NCI-H128 (cell line): ENCODE measurements around the gene FRMD4A.
A peak's percentile ranks its signal among the peaks of the same experiment; 100 is the strongest.

Source experiments
- DNase-seq: peaks from one replicate; lab custom pipeline; 2025; ENCODE audit not compliant: unreplicated experiment; lab: John Stamatoyannopoulos, UW

Gene FRMD4A

DNA sequence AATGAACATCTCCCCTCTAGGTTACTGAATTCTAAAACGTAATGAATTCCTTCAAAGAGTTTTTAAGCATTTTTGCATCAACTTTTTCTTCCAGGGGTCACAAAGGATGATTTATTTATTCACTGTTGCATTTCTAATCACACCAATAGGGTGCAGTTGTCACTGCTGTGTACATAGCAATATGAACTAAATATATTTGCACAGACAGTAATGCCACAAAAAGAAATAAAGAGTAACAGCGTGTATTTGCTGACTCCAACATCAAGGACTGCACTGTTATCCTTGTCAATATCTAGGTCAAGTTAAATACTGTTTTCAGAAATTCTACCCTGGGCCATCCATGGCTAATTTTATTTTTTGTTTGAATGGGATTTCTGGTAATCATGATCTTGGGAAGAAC, 138.0 kb downstream of the FRMD4A start:
- no peak for DNase-seq

- DNase-seq = no peak
Observed at GRCh38 chr10:14191871-14192270, 138.9 kb downstream of the FRMD4A start.

DNA sequence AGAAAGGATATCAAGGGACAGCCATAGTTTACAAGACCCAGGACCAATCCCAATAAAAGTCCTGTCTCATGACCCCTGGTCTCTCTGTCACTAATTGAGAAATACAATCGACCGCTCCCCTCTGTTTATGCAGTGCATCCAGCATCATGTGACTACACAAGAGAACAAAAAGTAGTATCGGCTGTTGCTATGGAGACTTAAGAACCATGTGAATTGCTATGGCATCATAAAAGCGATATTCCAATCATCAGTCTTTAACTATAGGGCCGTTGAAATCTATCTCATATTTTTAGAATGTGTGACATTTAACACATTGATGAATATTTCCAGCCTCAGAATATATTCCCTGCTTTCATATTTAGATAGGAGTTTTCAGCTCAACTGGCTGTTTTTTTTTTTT, 139.3 kb downstream of the FRMD4A start:
- DNase-seq = no peak

- no peak for DNase-seq
Observed at GRCh38 chr10:14190702-14191101, 140.0 kb downstream of the FRMD4A start.

- DNase-seq = no peak
Observed at GRCh38 chr10:14186245-14186644, 144.5 kb downstream of the FRMD4A start.

- no peak for DNase-seq
Observed at GRCh38 chr10:14185316-14186045, 145.2 kb downstream of the FRMD4A start.

DNA sequence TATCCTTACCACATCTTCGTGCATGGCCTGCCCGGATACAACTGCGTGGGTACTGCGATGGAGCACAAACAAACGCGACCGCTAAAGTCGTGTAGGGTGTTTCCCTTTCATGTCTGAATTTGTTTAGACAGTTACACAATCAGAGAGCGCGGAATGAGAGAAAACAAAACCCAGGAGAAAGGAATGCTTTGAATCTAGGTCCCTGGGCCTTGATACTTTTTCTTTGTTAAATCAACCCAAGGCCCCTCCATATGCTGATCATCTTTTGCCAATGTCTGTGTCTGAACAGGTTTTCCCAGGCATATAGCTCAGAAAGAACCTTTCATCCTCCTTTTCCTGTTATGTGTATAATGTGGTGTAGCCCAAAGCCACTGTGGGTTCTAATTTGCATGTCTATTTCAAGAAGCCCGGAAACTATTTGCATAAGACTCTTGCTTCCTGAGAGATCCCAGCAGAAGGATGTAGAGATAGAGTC, 145.8 kb downstream of the FRMD4A start:
- no peak for DNase-seq

GRCh38 chr10:14182781-14183180, 147.9 kb downstream of the FRMD4A start:
- no peak for DNase-seq

DNA sequence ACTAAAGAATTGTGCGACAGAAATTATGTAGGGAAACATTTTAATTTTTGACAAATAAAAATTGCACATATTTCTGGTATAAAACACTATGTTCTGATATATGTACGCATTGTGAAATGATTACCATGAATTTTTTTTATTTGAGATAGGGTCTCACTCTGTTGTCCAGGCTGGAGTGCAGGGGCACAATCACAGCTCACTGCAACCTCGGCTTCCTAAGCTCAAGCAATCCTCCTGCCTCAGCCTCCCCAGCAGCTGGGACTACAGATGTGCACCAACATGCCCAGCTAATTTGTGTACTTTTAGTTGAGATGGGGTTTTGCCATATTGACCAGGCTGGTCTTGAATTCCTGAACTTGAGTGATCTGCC, 149.2 kb downstream of the FRMD4A start:
- no peak for DNase-seq

DNA sequence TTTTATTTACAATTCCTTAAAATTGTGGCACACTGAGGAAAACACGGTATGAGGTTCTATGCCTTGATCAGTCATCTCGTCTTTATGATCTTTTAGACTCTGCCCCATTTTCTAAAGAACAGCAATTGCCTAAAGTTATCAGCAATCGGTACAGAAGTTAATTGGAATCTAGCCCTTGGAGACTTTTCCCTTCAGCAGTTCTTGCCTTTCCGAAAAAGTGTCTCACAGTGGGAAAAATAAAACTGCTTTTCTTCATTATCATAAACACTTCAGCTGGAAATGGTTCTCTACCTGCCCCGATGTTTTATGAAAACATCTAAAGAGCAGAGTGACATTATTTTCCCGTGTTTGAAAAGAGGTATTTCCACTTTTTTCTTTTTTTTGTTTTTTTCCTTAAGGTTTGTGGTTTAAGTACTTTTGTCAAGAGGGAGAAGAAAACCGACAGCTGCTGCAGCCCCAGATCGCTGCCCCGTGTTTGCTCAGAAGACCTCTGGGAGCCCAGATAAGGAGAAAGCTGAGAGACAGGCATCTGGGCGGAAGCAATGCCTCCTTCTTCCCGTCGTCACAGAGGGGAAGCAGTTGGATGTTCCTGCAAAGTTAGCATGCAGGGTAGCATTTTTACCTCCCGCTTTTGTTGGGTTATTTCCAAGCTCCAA, 149.7 kb downstream of the FRMD4A start:
- DNase-seq = no peak

DNA sequence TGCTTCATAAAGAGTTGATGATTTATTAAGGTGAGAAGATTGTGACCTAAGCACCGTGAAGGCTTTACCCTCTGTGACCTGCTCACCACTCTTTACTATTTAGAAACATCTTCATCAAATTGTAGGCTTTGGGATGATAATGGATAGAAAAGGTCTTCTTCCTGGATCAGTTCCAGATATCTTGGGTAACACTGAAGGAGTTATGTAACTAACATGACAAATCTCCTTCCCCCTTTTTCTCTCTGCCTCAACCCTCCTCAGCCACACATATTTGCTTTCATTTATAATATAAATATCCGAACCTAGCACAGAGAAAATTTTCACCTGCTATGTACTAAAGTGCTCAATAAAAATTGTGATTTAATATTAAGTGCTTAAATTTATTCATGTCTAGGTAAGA, 151.5 kb downstream of the FRMD4A start:
- no peak for DNase-seq

GRCh38 chr10:14173706-14174594, 156.8 kb downstream of the FRMD4A start:
- no peak for DNase-seq

GRCh38 chr10:14173391-14173705, 157.4 kb downstream of the FRMD4A start:
- DNase-seq = peak; percentile 4

DNA sequence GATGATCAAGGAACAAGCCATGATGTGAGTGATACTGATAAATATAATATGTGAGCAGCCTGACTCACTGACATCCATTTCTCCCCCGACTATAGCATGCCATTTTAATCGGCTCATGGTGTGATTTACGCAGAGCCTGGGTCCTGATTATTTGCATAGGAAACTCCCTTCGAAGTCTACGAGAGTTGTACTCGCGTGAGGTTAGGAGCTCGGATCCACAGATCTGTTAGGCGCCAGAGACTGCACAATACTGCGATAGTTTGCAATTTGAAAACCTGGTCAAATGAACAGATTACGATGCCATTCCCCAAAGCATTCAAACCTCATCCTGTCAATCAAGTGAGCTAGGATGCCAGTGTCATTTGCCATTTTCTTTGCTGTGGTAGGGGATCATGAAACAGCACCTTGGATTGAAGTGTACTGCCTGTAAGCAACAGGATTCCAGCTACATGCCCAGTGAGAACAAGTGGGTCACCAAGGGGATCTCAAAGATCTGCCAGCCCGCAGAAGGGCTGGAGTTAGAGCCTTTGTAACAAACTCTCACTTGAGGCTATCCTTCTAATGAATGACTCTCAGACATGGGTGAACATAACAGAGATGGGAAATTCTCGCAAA, 158.3 kb downstream of the FRMD4A start:
- no peak for DNase-seq

DNA sequence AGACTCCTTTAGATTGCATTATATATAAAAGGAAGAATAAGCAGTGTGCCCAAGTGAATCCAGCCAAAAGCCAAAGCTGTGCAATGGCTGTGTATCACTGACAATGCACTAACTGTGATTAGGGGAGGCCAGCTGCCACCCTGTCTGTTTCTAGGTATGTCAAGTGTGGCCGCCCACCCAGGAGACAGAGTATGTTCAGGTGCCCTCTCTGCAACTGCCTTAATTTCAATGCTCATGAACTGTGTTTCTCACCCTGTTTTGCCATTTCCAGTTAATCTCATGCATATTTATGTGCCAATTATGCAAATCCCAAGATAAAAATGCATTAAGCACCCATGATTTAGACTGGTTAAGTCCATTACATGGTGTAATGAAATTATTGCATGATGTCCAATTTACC, 159.4 kb downstream of the FRMD4A start:
- DNase-seq = no peak

DNA sequence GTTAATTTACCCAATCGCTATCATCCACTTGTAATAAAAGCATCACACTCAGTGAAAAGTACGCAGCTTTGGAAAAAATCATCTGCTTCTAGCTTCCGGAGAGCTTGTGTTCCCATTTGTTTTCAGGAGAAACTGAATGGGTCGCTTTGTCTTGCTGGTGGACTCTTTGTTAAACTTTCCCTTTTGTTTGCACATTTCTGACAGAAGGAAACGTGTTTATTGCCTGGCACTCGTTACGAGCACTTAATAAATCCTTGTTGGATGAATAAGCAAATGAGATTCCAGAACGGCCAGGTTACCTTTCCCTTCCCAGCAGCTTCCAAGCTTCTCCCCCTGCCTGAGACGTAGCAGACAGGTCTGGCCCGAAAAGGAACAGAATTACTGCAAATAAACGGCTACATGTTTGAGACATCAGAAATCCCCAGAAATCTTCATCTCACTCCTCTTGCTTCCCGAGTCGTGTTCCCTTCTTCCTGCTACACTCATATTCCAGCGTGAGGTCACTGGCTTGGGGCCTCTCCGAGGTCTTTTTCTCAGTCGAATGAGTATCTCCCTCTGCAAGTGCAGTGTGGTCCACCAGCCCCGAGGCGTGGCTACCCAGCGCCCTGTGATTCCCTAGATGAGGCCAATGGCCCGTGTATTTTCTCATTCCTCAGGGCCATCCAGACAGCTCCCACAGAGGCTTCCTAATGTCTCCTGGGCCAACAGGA, 167.2 kb downstream of the FRMD4A start:
- no peak for DNase-seq

GRCh38 chr10:14162629-14163344, 167.9 kb downstream of the FRMD4A start:
- no peak for DNase-seq

DNA sequence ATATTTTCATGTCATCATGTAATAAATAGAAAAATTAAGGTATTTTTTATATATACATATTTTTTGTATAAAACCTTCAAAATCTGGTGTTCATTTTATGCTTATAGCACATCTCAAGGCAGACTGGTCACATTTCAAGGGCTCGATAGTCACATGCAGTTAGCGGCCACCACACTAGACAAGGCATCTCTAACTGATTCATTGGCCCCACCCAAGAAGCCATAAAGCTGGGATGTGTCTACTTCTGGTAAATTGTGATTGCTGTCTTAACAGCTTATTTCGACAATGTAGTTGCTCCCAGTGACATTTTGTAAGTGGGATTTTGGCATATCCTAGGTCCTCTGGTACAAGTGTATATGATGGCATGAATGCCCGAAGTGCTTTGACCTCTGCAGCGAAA, 168.7 kb downstream of the FRMD4A start:
- DNase-seq = no peak

- DNase-seq = no peak
Observed at GRCh38 chr10:14160299-14160698, 170.4 kb downstream of the FRMD4A start.

GRCh38 chr10:14158575-14158974, 172.1 kb downstream of the FRMD4A start:
- no peak for DNase-seq
